SU-DHL-6 (cell line): ENCODE measurements around the gene NRXN2.

Experiments used
- EZH2phosphoT487 ChIP-seq: fragments of 200-600 bp; sonication (generic), shearing (Covaris generic); conservative IDR thresholded peaks from 2 replicates; pipeline ENCODE4 v1.6.1; 2018; ENCODE audit warnings: mild to moderate bottlenecking, antibody characterized with exemption, low read length, moderate library complexity, mixed read lengths
- TF ChIP-seq, protein P1 (sequence below): fragments of 200-600 bp; sonication (generic); IDR thresholded peaks from one replicate; pipeline ENCODE4 v1.5.1; 2017; ENCODE audit warnings: antibody characterized with exemption, mild to moderate bottlenecking, low read length, moderate library complexity; ENCODE audit not compliant: insufficient read depth, poor library complexity, severe bottlenecking

DNA sequence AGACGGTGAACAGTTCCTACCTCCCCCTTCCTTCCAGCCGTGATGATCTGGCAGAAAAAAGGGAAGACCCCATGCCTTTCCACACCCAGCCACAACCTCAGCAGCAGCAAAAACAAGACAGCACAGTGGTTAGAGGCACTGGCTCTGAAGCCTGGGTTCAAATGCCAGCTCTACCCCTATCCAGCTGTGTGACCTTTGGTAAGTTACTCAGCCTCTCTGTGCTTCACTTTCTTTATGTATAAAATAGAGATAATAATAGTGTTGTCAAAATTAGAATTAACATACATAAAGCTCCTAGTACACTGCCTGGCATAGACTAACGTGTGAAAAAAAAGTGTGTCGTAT is 4.2 kb downstream of the NRXN2 start:
- TF ChIP-seq, protein P1, sequence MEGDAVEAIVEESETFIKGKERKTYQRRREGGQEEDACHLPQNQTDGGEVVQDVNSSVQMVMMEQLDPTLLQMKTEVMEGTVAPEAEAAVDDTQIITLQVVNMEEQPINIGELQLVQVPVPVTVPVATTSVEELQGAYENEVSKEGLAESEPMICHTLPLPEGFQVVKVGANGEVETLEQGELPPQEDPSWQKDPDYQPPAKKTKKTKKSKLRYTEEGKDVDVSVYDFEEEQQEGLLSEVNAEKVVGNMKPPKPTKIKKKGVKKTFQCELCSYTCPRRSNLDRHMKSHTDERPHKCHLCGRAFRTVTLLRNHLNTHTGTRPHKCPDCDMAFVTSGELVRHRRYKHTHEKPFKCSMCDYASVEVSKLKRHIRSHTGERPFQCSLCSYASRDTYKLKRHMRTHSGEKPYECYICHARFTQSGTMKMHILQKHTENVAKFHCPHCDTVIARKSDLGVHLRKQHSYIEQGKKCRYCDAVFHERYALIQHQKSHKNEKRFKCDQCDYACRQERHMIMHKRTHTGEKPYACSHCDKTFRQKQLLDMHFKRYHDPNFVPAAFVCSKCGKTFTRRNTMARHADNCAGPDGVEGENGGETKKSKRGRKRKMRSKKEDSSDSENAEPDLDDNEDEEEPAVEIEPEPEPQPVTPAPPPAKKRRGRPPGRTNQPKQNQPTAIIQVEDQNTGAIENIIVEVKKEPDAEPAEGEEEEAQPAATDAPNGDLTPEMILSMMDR: no peak
- TF ChIP-seq EZH2phosphoT487: no peak
